ENCODE data around the gene CCDC184. TPM values are rescaled to one million over a fixed set of nuclear protein-coding genes. Genes with fewer than 3 reads are reported as not detected.
"Not testable (repeated sequence)": the region's sequence is repeated elsewhere in the genome, so short reads cannot be mapped to it uniquely, and the experiment has no call there.

The CCDC184 gene
- 0.31 TPM for polyA plus RNA-seq

DNA sequence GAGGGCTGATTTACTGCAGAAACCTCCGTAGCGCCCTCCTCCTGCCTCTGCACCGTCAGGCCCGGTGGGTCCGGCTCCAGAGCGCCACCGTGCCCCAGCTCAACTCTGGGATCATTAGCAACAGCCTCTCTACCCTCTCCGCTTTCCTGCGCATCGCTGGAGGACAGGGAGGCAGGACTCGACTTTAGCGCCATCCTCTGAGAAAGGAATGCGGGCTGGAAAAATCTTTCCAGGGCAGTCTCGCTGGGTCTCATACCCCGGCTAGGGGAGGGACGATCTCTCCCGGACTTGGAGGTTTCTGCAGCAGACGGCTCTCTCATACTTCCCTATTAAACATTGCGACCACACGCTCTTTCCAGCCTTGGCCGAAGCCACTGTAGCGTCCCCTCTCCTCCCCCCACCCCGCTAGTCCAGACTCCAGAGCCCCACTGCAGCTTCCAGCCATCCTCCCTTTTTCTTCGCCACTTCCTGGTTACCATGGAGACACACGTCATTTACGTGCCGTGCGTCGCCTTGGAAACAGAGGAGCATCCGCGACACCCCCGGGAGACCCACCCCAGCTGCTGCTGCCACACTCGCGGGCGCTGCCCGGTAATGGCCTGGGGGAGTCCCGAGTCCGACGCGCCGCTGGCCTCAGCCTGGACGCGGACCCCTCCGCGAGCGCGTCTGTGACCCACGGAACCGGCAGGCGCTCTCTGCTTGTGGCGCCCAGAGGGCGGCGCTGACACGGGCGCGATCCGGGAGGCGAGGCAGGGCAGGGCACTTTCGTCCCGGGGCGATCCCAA is at the start of gene CCDC184:
Gene CCDC184 (plus strand): TSS at position 554 of the 785 bp plus-strand sequence. CDS start 479 bp downstream, outside the sequence.
- peaks cover 28% of the 10 kb centered on the region for H3K27me3 Mint-ChIP-seq

DNA sequence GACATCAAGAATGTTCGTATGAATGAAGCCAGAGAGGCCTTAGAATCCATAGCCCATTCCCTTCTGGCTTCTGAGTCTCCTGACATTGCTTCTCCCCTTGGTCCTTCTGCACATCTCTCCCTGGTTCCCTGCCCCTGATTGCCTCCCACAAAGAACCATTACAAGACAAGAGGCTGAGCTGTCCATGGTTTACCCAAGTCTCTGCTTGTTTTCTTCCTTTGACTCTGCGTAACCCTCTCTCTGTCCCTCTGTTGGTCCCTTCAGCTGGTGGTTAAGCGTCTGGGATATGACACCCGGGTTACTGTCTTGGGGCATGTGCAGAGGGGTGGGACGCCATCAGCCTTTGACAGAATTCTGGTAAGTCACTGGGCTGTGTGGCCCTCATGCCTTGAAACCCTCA is 48.4 kb upstream of the CCDC184 start:
- Mint-ChIP-seq H3K27me3 (no peaks in the 10 kb centered on the region), H3K36me3 (peaks cover 6% of the 10 kb centered on the region), H3K9me3 (no peaks in the 10 kb centered on the region), H3K27ac (no peak overlapping the region), H3K4me3 (peak overlapping the region in 1 of 4 donors; percentile 78), H3K4me1 (peaks cover 0 to 3% (median 0%) of the 10 kb centered on the region in 3 donors)

More for the DNA sequence above, at the start of gene CCDC184:
- H3K4me1 Mint-ChIP-seq, result peaks cover 11 to 20% (median 12%) of the 10 kb centered on the region in 3 donors
- H3K9me3 Mint-ChIP-seq, result no peaks in the 10 kb centered on the region
- H3K4me3 Mint-ChIP-seq, result peak within 1 kb of the TSS; percentile 92 to 99 (median 96)
- H3K36me3 Mint-ChIP-seq, result peaks cover 1% of the 10 kb centered on the region
- H3K27ac Mint-ChIP-seq, result peak within 1 kb of the TSS; percentile 81 to 95 (median 89)

DNA sequence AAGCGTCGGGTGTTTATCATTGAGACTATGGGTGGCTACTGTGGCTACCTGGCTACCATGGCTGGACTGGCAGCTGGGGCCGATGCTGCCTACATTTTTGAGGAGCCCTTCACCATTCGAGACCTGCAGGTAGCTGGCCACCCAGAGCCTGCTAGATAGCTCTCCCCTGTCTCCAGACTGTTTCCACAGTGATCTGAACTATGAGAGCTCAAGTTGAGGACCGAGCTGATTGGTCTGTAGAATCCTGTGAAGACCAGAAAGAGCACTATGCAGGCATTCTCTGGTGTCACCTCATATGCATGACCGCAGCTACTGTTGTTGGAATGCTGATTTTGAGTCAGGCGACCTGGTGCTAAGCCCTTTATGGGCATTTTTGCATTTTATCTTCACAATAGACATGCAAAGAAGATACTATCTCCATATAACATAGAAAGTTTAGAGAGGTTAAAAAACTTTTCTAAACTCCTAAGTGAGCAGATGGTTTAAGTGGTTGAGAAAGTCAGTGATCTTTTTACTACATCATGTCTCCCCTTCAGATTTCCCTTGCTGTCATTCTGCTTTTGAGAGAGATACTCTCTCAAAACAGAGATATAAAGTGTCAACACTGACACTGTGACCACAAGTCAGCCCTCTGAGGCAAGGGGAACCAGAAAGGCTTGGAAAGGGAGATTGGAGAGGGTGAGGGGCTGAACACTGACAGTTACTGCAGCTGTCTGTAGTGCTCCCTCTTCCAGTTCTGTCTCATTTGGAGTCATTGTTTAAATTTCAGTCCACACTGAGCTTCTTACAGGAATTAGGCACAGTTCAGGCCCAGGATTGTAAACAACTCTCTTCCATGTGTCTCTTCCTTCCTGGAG is 40.4 kb upstream of the CCDC184 start:
- H3K27ac Mint-ChIP-seq, result no peak overlapping the region
- H3K4me1 Mint-ChIP-seq, result no peaks in the 10 kb centered on the region
- no peaks in the 10 kb centered on the region for H3K9me3 Mint-ChIP-seq
- H3K27me3 Mint-ChIP-seq, result no peaks in the 10 kb centered on the region
- no peak overlapping the region for H3K4me3 Mint-ChIP-seq
- peaks cover 6% of the 10 kb centered on the region for H3K36me3 Mint-ChIP-seq

DNA sequence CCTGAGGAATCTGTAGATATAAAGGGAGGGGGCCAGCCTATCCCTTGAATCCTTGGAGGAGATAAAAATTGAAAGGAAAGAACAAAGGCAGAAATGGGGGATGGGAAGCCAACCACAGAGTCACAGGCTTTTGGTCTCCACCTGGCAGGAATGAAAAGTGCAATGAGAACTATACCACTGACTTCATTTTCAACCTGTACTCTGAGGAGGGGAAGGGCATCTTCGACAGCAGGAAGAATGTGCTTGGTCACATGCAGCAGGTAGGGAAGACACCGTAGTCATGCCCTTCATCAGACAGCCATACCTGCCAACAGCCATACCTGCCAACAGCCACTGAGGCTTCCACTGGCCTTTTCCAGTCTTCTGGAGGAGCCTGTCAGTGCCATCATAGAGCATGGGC is 39.5 kb upstream of the CCDC184 start:
- Mint-ChIP-seq H3K27me3 (no peaks in the 10 kb centered on the region), H3K9me3 (no peaks in the 10 kb centered on the region), H3K27ac (peak overlapping the region in 1 of 3 donors; percentile 96), H3K36me3 (peaks cover 6% of the 10 kb centered on the region), H3K4me1 (no peaks in the 10 kb centered on the region), H3K4me3 (no peak overlapping the region)

DNA sequence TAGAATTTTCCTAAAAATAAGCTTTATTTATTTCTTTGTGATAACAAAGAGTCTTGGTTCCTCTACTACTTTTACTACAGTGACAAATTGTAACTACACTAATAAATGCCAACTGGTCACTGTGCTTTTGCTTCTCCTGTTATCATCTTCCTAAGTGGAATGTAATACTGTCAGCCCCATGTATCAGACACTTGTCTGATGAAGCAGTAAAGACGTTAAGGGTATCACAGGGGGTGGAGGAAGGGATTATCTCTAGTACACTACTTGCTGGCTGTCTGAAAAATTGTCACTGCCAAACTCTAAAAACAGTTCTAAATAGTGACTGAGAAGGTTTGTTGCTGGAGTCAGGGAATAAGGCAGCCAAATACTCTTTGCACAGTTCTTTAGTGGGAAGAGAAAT is 37.5 kb upstream of the CCDC184 start:
- Mint-ChIP-seq H3K9me3 (no peaks in the 10 kb centered on the region), H3K27ac (no peak overlapping the region), H3K4me1 (peaks cover 0 to 4% (median 0%) of the 10 kb centered on the region in 3 donors), H3K36me3 (peaks cover 3% of the 10 kb centered on the region), H3K27me3 (no peaks in the 10 kb centered on the region), H3K4me3 (no peak overlapping the region)

DNA sequence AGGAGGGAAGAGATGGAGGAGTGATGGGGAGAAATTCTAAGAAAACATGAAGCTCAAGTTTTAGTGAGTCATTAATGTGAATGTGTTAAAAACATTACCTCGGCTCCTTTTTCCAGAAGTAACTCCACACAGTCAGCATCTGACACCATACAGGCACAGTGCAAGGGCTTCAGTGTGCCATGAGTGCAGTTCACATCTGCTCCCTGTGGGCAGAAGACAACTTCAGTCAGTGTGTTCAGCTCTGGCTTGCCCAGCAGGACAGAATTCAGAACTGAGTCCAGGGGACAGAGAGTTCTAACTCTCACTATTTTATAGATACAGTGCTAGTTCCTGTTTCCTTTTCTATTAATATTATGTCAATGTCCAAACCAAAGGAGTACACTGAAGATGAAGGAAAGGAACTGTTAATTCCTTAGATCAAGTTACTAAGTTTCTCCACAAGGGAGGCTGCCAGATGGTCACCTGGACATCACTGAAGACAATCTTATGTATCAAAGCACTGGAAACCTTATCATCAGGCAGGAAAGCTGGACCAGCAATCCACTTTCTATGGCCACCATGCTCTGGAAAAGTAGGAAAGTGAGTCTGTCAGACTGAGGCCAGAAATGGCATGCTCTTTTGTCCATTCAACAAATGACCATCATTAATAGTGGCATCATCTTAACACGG is 32.2 kb upstream of the CCDC184 start:
- Mint-ChIP-seq H3K27ac (no peak overlapping the region), H3K36me3 (no peaks in the 10 kb centered on the region), H3K4me3 (no peak overlapping the region), H3K4me1 (peaks cover 7 to 17% (median 8%) of the 10 kb centered on the region in 3 donors), H3K9me3 (no peaks in the 10 kb centered on the region), H3K27me3 (no peaks in the 10 kb centered on the region)

DNA sequence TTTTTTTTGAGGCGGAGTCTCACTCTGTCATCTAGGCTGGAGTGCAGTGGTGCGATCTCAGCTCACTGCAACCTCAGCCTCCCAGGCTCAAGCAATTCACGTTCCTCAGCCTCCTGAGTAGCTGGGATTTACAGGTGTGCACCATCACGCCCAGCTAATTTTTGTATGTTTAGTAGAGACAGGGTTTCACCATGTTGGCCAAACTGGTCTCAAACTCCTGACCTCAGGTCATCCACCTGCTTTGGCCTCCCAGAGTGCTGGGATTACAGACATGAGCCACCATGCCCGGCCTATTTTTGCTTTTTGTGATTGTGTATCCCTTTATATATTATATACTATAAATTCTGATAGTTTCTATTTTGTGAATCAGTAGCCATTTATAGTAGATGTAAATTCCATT is 27.7 kb upstream of the CCDC184 start:
- H3K4me1 Mint-ChIP-seq, result peaks cover 18 to 28% (median 23%) of the 10 kb centered on the region in 3 donors
- H3K27me3 Mint-ChIP-seq, H3K27ac Mint-ChIP-seq, H3K36me3 Mint-ChIP-seq, H3K9me3 Mint-ChIP-seq: not testable (repeated sequence)
- peak overlapping the region; percentile 16 to 94 (median 36) for H3K4me3 Mint-ChIP-seq

DNA sequence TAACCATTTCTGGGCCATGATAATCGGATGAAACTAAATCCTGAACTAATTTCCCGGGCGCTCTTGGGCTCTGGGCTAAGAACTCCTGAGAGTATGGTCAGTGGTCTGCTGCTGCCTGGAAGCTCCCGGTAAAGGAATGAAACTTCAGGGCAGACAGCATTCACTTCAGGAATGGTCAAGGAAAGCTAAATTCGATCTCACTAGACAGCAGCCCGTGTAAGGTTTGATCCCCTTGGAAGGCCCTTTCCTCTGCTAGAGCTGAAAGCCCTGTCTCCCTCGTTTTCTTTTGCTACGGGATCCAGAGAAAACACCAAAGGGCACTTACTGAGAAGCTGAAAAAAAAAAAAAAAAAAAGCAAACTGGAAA is 26.8 kb upstream of the CCDC184 start:
- H3K4me3 Mint-ChIP-seq, result peak overlapping the region; percentile 94 to 99 (median 96)
- H3K9me3 Mint-ChIP-seq, result no peaks in the 10 kb centered on the region
- H3K4me1 Mint-ChIP-seq, result peaks cover 17 to 28% (median 23%) of the 10 kb centered on the region in 3 donors
- peaks cover 1% of the 10 kb centered on the region for H3K36me3 Mint-ChIP-seq
- H3K27me3 Mint-ChIP-seq, result no peaks in the 10 kb centered on the region
- H3K27ac Mint-ChIP-seq, result peak overlapping the region; percentile 84 to 98 (median 97)

DNA sequence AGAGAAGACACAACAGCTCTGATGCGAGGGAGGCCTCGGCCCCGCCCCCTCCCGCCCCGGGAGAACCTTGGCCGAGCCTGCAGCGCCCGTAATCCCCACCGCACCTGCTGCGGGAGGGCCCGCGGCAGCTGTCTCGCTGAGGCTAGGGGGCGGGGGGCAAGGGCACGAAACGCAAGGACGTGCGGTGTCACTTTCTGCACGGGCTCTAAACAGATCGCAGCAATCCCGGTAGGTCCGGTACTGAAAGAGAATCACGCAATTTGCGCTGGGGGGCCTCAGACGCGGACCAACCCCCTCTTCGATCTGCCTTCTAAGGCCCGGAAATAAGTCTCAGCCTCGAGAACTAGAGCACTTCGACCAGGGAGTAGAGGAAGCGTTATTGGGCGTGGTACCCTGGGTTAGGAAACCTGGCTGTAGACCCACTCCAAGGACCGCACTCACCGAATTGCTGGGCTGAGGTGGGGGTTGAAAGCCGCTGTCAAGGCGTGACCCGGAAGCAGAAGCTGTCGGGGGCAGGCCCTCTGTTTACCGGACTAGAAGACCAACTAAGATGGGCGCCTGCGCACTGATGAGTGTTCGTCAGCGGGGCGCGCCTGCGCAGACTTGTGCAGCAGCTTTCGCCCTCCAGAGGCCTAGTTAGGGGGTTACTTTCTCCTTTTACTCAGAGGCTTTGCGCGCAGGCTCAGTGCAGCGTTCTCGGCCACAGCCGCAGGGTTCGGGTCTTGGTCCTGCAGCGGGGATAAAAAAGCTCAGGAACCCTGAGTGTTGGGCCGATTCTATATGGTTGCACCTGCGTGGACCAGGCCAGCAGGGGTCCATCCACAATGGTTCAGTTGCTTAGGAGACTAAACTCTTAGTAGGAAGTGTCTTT is 26.2 kb upstream of the CCDC184 start, which contains the start of gene ASB8:
Gene ASB8 (minus strand): TSS at position 498 of the 871 bp plus-strand sequence. CDS start 4,019 bp downstream, outside the sequence.
- Mint-ChIP-seq H3K27me3 (no peaks in the 10 kb centered on the region), H3K36me3 (peaks cover 1% of the 10 kb centered on the region), H3K9me3 (no peaks in the 10 kb centered on the region), H3K4me1 (peaks cover 17 to 26% (median 23%) of the 10 kb centered on the region in 3 donors), H3K4me3 (peak within 1 kb of the TSS; percentile 94 to 99 (median 96)), H3K27ac (peak within 1 kb of the TSS; percentile 84 to 98 (median 97))

DNA sequence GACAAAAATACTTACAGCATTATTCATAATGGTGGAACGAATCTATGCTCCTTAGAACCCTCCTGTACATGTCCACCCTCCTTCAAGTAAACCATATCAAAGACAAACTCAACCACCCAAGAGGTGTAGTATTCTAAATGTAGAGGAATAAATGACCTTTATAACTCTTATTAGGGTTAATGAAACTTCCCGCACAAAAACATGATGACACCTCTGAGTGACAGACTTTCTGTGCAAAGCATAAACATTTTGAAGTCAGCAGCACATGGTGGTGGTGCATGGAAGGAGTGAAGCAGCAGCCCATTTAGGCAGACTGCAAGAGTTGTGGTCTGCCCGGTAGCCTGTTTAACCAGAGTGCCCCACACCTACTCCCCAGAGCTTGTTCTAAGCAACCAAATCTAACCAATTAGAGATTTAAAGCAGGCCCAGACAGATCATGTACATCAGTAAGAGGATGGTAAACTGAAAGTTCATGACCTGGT is 25.5 kb upstream of the CCDC184 start:
- Mint-ChIP-seq H3K27ac (peak overlapping the region; percentile 84 to 98 (median 97)), H3K27me3 (no peaks in the 10 kb centered on the region), H3K4me3 (peak overlapping the region; percentile 94 to 99 (median 96)), H3K4me1 (peaks cover 17 to 23% (median 22%) of the 10 kb centered on the region in 3 donors), H3K36me3 (peaks cover 1% of the 10 kb centered on the region), H3K9me3 (no peaks in the 10 kb centered on the region)

DNA sequence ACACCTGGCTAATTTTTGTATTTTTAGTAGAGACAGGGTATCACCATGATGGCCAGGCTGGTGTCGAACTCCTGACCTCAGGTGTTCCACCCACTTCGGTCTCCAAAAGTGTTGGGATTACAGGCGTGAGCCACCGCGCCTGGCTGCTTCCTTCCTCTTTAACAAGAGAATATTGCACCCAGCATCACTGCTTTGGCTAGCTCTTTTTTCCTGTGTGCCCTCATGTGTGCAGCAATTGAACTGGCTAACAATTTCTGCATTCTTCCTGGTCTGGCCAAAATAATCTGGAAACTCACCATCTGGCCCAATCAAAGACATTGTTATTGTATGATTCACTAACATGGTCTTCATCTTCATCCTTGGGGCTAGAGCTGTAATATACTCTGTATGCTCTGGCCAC is 23.4 kb upstream of the CCDC184 start:
- Mint-ChIP-seq H3K4me3 (peak overlapping the region in 1 of 4 donors; percentile 28), H3K4me1 (peaks cover 14 to 15% (median 15%) of the 10 kb centered on the region in 3 donors), H3K27ac (no peak overlapping the region), H3K27me3 (peaks cover 2% of the 10 kb centered on the region), H3K9me3 (no peaks in the 10 kb centered on the region), H3K36me3 (peaks cover 1% of the 10 kb centered on the region)

DNA sequence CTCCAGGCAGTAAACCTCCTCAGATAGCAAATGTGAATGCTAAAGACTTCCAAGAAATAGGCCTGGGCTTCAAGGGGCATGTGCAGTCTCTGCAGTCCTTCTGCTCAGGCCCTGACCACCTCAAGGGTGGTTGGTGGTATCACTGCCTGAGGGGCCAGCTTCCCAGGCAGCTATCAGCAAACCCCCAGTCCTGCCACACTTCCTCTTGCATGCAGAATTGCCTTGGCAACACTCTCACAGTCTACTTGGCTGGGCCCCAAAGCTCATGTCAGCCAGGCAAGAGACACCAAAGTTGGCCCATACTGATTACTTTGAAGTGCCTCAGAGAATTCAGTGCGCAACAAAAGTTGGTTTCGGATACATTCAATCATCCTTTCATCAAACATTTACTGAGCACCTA is 22.6 kb upstream of the CCDC184 start:
- H3K4me3 Mint-ChIP-seq, result no peak overlapping the region
- H3K9me3 Mint-ChIP-seq, result no peaks in the 10 kb centered on the region
- H3K27me3 Mint-ChIP-seq, result peaks cover 4% of the 10 kb centered on the region
- H3K27ac Mint-ChIP-seq, result no peak overlapping the region
- peaks cover 1% of the 10 kb centered on the region for H3K36me3 Mint-ChIP-seq
- H3K4me1 Mint-ChIP-seq, result peaks cover 14 to 17% (median 15%) of the 10 kb centered on the region in 3 donors

DNA sequence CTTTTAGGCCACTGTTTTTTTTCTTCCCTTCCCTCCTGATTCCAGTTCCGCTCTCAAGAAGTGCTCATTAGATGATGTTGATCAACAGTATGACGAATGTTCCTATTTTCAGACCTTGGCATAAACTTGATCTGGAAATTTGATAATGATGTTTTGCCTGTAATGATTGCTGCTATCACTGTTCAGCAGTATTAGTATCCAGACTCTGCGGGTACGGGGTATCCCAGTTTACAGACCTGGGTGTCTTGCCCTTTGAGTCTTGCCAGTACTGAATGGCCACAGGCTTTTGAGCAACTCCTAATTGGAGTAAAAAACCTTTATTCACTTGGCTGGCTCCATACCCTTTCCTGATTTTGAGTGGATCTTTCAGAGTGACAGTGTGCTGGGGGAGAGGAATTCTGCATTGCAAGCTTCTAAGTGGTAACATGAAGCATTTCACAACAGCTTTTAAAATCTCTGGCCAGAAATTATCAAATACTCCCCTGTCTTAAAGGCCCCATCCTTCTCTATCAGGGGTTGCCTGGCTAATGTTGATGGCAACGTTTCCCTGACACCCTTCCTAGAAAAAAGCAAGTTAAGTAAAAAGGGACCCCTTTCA is 20.2 kb upstream of the CCDC184 start:
- Mint-ChIP-seq H3K36me3 (no peaks in the 10 kb centered on the region), H3K9me3 (no peaks in the 10 kb centered on the region), H3K27me3 (peaks cover 8% of the 10 kb centered on the region), H3K4me3 (no peak overlapping the region), H3K4me1 (peaks cover 4 to 6% (median 4%) of the 10 kb centered on the region in 3 donors), H3K27ac (peak overlapping the region in 1 of 3 donors; percentile 5)

All from IgD-negative memory B cell (primary cell).